22Rv1 (cell line): ENCODE measurements around the gene AKAP6.

Experiments used
- H3K27ac ChIP-seq: fragments of 450-650 bp; 2 replicates; pipeline ENCODE4 v1.5.1; 2017
- ZFX ChIP-seq: fragments of 450-650 bp; IDR thresholded peaks from 2 replicates; pipeline ENCODE4 v1.6.1; 2017; ENCODE audit warnings: antibody characterized with exemption, borderline replicate concordance
- TF ChIP-seq, protein P1 (sequence below): fragments of 450-650 bp; IDR thresholded peaks from 2 replicates; pipeline ENCODE4 v1.5.1; 2017; ENCODE audit warnings: mild to moderate bottlenecking

Gene AKAP6

DNA sequence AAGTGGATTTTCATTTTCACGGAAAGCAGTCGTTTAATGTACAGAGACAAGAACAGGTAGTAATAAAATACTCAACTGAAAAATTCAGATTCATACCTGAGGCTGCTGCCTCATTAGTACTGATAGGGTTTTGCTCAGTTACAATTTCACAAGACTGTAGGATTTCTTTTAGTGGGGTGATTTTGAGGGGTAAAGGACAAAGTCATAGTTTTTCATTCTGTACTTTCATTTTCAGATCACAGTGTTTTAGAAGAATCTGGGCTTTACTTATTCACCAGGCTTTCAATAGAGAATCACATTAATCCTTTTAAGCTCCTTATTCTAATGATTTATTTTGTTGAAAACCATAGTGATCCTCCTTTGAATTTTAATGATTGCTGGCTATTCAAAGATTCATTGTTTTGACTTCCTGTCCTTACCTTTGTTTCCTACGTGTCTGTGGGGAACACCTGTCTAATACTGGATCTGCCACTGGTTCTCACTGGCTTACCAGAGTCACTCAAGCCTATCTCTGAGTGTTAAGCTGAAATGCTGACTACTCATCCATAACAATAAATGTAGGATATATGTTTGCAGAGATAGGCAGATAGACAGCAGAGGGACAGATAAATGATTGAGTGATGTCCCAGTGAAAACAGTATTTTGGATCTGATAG lies 365.8 kb downstream of the AKAP6 start:
- no peak overlapping the region for H3K27ac ChIP-seq
- TF ChIP-seq ZFX: no peak
- TF ChIP-seq, protein P1, sequence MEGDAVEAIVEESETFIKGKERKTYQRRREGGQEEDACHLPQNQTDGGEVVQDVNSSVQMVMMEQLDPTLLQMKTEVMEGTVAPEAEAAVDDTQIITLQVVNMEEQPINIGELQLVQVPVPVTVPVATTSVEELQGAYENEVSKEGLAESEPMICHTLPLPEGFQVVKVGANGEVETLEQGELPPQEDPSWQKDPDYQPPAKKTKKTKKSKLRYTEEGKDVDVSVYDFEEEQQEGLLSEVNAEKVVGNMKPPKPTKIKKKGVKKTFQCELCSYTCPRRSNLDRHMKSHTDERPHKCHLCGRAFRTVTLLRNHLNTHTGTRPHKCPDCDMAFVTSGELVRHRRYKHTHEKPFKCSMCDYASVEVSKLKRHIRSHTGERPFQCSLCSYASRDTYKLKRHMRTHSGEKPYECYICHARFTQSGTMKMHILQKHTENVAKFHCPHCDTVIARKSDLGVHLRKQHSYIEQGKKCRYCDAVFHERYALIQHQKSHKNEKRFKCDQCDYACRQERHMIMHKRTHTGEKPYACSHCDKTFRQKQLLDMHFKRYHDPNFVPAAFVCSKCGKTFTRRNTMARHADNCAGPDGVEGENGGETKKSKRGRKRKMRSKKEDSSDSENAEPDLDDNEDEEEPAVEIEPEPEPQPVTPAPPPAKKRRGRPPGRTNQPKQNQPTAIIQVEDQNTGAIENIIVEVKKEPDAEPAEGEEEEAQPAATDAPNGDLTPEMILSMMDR: no peak

DNA sequence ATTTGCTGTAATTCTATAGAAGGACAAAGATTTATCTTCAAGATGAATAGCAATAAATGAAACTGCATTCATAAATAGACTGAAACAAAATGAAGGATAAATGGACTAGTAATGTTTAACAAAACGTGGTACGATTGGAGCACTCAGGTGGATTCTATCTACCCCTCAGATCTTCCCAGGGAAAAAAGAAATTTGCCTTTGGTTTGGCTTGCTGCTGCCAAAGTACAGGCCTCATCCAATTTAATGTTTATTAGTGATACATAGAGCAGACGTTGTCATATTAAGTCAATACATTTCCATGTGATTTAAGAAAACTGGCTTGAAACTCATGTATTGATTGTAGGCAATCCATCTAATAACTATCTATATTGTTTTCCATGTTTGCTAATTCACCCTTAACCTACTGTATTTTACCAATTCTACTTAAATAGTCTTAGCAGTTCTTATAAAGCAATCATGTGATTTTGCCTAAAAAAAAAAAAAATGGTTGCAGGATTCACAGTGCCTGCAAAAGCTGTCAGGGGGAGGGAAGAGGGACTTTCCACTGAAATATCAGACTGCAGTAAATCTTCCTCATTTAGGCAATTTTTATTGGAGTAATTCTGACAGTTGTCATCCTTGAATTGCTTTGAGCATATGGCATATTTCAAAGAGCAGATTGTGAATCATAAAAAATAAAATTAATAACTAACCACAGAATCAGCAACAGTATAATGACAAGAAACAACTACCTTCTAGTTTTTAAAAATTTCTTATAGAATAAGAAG lies 367.4 kb downstream of the AKAP6 start:
- TF ChIP-seq, protein P1: no peak
- H3K27ac ChIP-seq: no peak overlapping the region

GRCh38 chr14:32697114-32697513 lies 368.0 kb downstream of the AKAP6 start:
- H3K27ac ChIP-seq: no peak overlapping the region
- TF ChIP-seq, protein P1: no peak
- TF ChIP-seq ZFX: no peak

GRCh38 chr14:32697704-32698103 lies 368.6 kb downstream of the AKAP6 start:
- H3K27ac ChIP-seq: no peak overlapping the region
- no peak for TF ChIP-seq ZFX
- TF ChIP-seq, protein P1: no peak

DNA sequence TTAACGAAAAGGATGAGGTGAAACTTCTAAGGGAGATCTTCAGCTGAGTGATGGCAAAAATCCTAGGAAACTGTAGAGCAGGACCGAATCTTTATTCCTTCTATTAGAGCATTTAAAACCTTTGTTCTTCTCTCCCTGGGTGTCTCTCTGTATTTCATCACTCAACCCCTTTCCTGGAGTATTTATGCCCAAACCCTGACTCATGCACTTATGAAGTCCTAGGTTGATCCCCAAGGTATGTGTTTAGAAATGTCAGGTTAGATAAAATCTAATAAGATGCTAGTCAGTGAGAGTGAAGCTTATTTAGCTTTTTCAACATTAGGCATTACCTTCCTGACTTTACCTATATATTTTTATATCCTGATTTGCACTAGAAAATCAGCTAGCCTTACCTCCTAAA lies 369.7 kb downstream of the AKAP6 start:
- no peak overlapping the region for H3K27ac ChIP-seq
- TF ChIP-seq, protein P1: no peak
- TF ChIP-seq ZFX: no peak

- no peak overlapping the region for H3K27ac ChIP-seq
- no peak for TF ChIP-seq ZFX
- TF ChIP-seq, protein P1: no peak
Observed at GRCh38 chr14:32701475-32701874, 372.4 kb downstream of the AKAP6 start.

DNA sequence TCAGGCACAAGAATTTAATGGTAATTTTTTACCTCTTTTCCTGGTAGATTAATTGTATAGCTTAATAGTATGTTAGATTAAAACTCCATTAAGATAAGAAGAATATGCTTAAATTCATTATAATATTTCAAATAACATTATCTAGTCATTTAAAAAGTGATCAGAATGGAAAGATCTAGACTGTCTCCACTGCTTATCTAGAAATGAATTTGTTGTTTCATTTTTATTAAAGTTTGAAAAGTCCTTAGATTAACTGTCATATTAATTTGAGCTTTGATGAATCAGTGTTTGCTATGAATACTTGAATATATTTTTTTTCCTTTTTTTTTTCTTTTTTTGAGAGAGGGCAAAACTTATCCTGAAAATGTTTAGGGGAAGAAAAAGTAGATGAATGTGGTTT lies 373.0 kb downstream of the AKAP6 start:
- no peak for TF ChIP-seq ZFX
- TF ChIP-seq, protein P1: no peak
- H3K27ac ChIP-seq: no peak overlapping the region
